MCF 10A (cell line): ENCODE data around the gene KCNAB2. TPM values are rescaled to one million over a fixed set of nuclear protein-coding genes. Genes with fewer than 3 reads are reported as not detected.

Experiments used
- BruUV-seq: library from RNA; stranded (reverse); fragments of 400-500 nt; replicated peaks from 2 replicates; lab custom pipeline; 2021; lab: Mats Ljungman, UMichigan
- CTCF ChIA-PET: fragments of 300-600 bp; sonication (Branson Sonifier 250); formaldehyde crosslinking; extraction: SDS; loops from one replicate; lab custom pipeline; 2021; ENCODE audit warnings: antibody characterized with exemption, inconsistent platforms; lab: Yijun Ruan, JAX
- POLR2A ChIA-PET: fragments of 300-600, 350-650 bp; sonication (Branson Sonifier 250); formaldehyde crosslinking; extraction: SDS; loops from one replicate; lab custom pipeline; 2020; ENCODE audit warnings: antibody characterized with exemption, inconsistent platforms; lab: Yijun Ruan, JAX
- DNase-seq: peaks from one replicate; pipeline ENCODE4 v3.0.0-alpha.2; 2018; ENCODE audit not compliant: unreplicated experiment
- H3K27ac Mint-ChIP-seq: one replicate; pipeline ENCODE4 v1.8.0; 2022; ENCODE audit warnings: mild to moderate bottlenecking, low read depth, mixed read lengths; ENCODE audit not compliant: unreplicated experiment
- H3K27me3 Mint-ChIP-seq: one replicate; pipeline ENCODE4 v1.8.0; 2022; ENCODE audit warnings: mixed read lengths; ENCODE audit not compliant: insufficient read depth, unreplicated experiment
- H3K36me3 Mint-ChIP-seq: one replicate; pipeline ENCODE4 v1.8.0; 2022; ENCODE audit warnings: mild to moderate bottlenecking, moderate library complexity, mixed read lengths; ENCODE audit not compliant: insufficient read depth, unreplicated experiment
- H3K4me1 Mint-ChIP-seq: one replicate; pipeline ENCODE4 v1.8.0; 2022; ENCODE audit warnings: mixed read lengths; ENCODE audit not compliant: insufficient read depth, unreplicated experiment
- H3K4me3 Mint-ChIP-seq: one replicate; pipeline ENCODE4 v1.8.0; 2022; ENCODE audit warnings: mild to moderate bottlenecking, moderate library complexity, mixed read lengths; ENCODE audit not compliant: unreplicated experiment
- H3K9me3 Mint-ChIP-seq: one replicate; pipeline ENCODE4 v1.8.0; 2022; ENCODE audit warnings: mixed read lengths; ENCODE audit not compliant: unreplicated experiment
- intact Hi-C: fragments of 100-400 bp; cut with micrococcal nuclease; formaldehyde crosslinking; loops from 2 replicates; pipeline ENCODE4 v1.14.1; 2022
- total RNA-seq: library from RNA; stranded (reverse); gene quantifications from 2 replicates; pipeline ENCODE4 v1.2.3, GENCODE V29; 2022
- TF ChIP-seq, protein P1 (sequence below): fragments of 200-600 bp; IDR thresholded peaks from one replicate; pipeline ENCODE4 v1.8.0; 2022; ENCODE audit warnings: antibody characterized with exemption, mild to moderate bottlenecking; ENCODE audit not compliant: unreplicated experiment

KCNAB2 gene
- total RNA-seq, 1 experiment from 2014 or later, result 11.8 TPM

DNA sequence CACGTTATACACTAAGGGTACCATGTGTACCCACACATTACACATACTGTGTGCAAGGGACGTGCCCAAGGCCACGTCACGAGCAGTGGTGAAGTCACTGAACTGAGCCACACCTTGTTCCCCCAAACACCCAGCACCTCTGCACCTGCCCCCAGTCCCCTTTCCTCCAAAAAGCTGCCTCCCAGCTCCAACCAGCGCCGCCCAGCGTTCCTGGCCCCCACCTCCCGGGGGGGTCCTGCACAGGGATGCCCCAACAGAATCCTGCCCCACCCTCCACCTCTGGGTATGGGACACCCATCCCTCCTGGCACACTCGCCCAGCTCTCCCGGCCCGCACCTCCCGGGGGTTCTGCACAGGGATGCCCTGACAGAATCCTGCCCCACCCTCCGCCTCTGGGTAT lies 80.3 kb downstream of the KCNAB2 start:
- ChIA-PET POLR2A (interaction anchor here (0.6 kb wide), 1 partner anchor 167 kb away, joined by 3 read pairs; no protein-coding TSS in a partner anchor), CTCF (interaction anchor here (1.0 kb wide), 1 partner anchor 73 kb away, joined by 3 read pairs; no protein-coding TSS in a partner anchor)
- TF ChIP-seq, protein P1, sequence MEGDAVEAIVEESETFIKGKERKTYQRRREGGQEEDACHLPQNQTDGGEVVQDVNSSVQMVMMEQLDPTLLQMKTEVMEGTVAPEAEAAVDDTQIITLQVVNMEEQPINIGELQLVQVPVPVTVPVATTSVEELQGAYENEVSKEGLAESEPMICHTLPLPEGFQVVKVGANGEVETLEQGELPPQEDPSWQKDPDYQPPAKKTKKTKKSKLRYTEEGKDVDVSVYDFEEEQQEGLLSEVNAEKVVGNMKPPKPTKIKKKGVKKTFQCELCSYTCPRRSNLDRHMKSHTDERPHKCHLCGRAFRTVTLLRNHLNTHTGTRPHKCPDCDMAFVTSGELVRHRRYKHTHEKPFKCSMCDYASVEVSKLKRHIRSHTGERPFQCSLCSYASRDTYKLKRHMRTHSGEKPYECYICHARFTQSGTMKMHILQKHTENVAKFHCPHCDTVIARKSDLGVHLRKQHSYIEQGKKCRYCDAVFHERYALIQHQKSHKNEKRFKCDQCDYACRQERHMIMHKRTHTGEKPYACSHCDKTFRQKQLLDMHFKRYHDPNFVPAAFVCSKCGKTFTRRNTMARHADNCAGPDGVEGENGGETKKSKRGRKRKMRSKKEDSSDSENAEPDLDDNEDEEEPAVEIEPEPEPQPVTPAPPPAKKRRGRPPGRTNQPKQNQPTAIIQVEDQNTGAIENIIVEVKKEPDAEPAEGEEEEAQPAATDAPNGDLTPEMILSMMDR, result no peak
- no peaks in the 10 kb centered on the region for H3K4me1 Mint-ChIP-seq
- intact Hi-C loops, result no loop called here
- no TSS peak for BruUV-seq
- DNase-seq, result no peak
- H3K27me3 Mint-ChIP-seq, result no peaks in the 10 kb centered on the region
- H3K4me3 Mint-ChIP-seq, result no peak overlapping the region
- H3K27ac Mint-ChIP-seq, result no peak overlapping the region
- no peaks in the 10 kb centered on the region for H3K36me3 Mint-ChIP-seq
- H3K9me3 Mint-ChIP-seq, result no peaks in the 10 kb centered on the region

DNA sequence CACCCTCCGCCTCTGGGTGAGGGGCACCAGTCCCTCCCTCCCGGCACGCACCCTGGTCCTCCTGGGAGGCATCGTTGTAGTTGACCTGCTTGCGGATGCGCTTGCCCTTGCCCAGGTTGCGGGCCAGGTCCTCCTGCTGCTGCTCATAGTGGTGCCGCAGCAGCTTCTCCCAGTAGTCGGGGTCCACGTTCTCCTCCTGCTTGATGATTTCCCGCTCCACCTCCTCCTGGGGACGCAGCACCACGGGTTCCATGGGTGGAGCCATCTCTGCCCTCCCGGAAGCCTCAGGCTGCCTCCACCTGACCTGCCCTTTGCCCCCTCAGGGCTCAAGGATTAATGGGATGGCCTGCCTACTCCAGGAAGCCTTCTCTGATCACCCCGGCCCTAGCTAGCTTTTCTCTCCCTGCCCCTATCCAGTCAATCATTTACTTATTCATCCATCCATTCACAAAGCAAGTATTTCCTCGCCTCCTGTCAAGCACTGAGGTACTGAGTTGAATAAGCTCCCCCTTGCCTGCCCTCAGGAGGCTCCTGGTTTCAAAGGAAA lies 80.9 kb downstream of the KCNAB2 start:
- Mint-ChIP-seq H3K4me3 (no peak overlapping the region), H3K36me3 (no peaks in the 10 kb centered on the region), H3K27ac (no peak overlapping the region), H3K4me1 (no peaks in the 10 kb centered on the region), H3K27me3 (no peaks in the 10 kb centered on the region), H3K9me3 (no peaks in the 10 kb centered on the region)
- no peak for DNase-seq
- TF ChIP-seq, protein P1, result no peak
- intact Hi-C loops, result no loop called here
- BruUV-seq, result no TSS peak
- ChIA-PET CTCF (interaction anchor here (0.7 kb wide), 1 partner anchor 1048 kb away, joined by 4 read pairs; no protein-coding TSS in a partner anchor), POLR2A (no interaction called here)

DNA sequence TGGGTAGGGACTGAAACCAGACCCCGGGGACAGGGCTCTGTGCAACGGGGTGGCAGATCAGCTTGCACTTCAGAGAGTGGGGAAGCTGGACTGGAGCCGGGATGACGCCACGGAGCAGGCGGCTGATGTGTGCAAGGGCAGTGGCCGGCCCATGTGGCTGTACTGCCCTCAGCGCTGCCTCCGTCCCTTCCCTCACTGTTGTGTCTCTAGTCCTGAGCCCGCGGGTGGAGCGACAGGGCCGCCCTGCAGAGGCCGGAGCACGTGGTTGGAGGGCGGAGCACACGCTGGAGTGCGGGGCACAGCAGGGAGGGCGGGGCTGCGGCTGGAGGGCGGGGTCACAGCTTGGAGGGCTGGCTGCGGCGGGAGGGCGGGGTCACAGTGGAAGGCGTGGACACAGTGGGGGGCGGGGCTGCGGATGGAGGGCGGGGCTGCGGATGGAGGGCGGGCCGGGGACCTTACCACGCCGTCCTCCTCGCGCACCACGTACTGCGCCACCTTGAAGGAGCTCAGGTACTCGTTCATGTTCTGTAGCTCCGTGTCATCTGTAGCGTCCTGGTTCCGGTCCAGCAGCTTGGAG lies 82.0 kb downstream of the KCNAB2 start:
- CTCF ChIA-PET, result no interaction called here
- Mint-ChIP-seq H3K27me3 (no peaks in the 10 kb centered on the region), H3K36me3 (no peaks in the 10 kb centered on the region), H3K27ac (no peak overlapping the region), H3K9me3 (peaks cover 10% of the 10 kb centered on the region), H3K4me1 (no peaks in the 10 kb centered on the region), H3K4me3 (no peak overlapping the region)
- POLR2A ChIA-PET, result no interaction called here
- peak; percentile 73 for DNase-seq
- BruUV-seq, result no TSS peak
- intact Hi-C loops, result no loop called here
- TF ChIP-seq, protein P1, result no peak

DNA sequence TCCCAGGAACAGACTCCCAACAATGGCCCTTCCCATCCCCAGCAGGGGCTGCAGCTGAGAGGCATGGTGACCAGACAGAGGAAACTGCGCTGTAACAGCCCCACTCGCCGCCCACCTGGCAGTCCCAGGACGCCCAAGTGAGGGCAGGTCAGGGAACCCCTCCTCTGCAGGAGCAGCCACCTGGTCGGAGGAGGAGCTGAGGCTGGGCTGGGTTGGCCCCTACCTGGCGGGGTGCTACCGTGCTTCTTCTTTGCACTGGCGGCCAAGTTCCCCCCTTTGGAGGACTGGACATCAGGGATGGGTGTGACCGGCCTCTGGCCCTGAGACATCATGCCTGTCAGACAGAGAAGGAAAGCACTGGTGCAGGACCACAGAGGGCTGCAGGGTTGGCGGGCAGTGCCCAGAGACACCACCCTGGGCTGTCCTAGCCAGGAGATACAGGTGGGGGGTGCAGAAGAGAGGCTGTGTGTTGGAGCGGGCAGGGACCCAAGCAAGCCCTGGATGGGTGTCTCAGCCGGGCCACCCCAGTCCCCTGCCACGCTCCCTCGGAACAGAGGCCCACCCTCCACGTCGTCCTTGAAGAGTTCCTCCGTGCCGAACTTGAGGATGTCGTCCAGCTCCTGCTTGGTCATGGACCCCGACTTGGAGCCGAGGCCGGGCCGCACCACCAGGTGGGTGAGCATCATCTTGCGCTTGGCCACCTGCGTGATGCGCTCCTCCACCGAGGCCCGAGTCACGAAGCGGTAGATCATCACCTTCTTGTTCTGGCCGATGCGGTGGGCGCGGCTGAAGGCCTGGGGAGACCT lies 82.8 kb downstream of the KCNAB2 start:
- Mint-ChIP-seq H3K4me1 (no peaks in the 10 kb centered on the region), H3K27me3 (no peaks in the 10 kb centered on the region), H3K27ac (no peak overlapping the region), H3K4me3 (no peak overlapping the region), H3K9me3 (peaks cover 13% of the 10 kb centered on the region), H3K36me3 (no peaks in the 10 kb centered on the region)
- no TSS peak for BruUV-seq
- no peak for DNase-seq
- POLR2A ChIA-PET, result interaction anchor here (0.6 kb wide), 1 partner anchor 70 kb away, joined by 3 read pairs; no protein-coding TSS in a partner anchor
- intact Hi-C loops, result no loop called here
- CTCF ChIA-PET, result interaction anchor here (1.2 kb wide), 1 partner anchor 17 kb away, joined by 4 read pairs; no protein-coding TSS in a partner anchor
- TF ChIP-seq, protein P1, result no peak
